ENCODE results near the gene ZC3H12C. TPM values are rescaled to one million over a fixed set of nuclear protein-coding genes. Genes with fewer than 3 reads are reported as not detected.

Gene ZC3H12C
- total and polyA plus RNA-seq, 4 donors: 1.1 to 17.9 (median 9.6) TPM

- Histone ChIP-seq H3K36me3 (ENCODE audit: control insufficient read depth in 1 of 2, insufficient read depth in 2 of 2, low read length in 1 of 2) (no peaks in the 10 kb centered on the region), H3K27me3 (ENCODE audit: control insufficient read depth in 1 of 2, insufficient read depth in 2 of 2, low read length in 1 of 2) (no peaks in the 10 kb centered on the region), H3K4me3 (ENCODE audit: low read length in 2 of 2) (no peak overlapping the region), H3K27ac (ENCODE audit: low read depth in 1 of 2, low read length in 2 of 2) (no peak overlapping the region), H3K9me3 (ENCODE audit: control insufficient read depth, low read length) (no peaks in the 10 kb centered on the region), H3K4me1 (ENCODE audit: control insufficient read depth in 1 of 2, insufficient read depth in 2 of 2, low read length in 2 of 2) (no peaks in the 10 kb centered on the region)
- DNase-seq: no peak
- 84 to 86% methylated on average over 12 of the region's 12 CpGs for WGBS, 2 donors
- intact Hi-C loops (cut with DNase I): no loop called here
- no peak for ATAC-seq (ENCODE audit: low FRiP score)
Measured at GRCh38 chr11:110217223-110217877, 124.2 kb downstream of the ZC3H12C start.

GRCh38 chr11:110217936-110218335 is 124.7 kb downstream of the ZC3H12C start:
- Histone ChIP-seq H3K36me3 (ENCODE audit: control insufficient read depth in 1 of 2, insufficient read depth in 2 of 2, low read length in 1 of 2) (no peaks in the 10 kb centered on the region), H3K9me3 (ENCODE audit: control insufficient read depth, low read length) (no peaks in the 10 kb centered on the region), H3K4me3 (ENCODE audit: low read length in 2 of 2) (no peak overlapping the region), H3K27me3 (ENCODE audit: control insufficient read depth in 1 of 2, insufficient read depth in 2 of 2, low read length in 1 of 2) (no peaks in the 10 kb centered on the region), H3K27ac (ENCODE audit: low read depth in 1 of 2, low read length in 2 of 2) (no peak overlapping the region), H3K4me1 (ENCODE audit: control insufficient read depth in 1 of 2, insufficient read depth in 2 of 2, low read length in 2 of 2) (no peaks in the 10 kb centered on the region)
- DNase-seq (no peak), ATAC-seq (ENCODE audit: low FRiP score) (no peak)
- intact Hi-C loops (cut with DNase I): no loop called here
- 39 to 43% methylated on average over 3 of the region's 3 CpGs for WGBS, 2 donors

- no peak overlapping the region for H3K27ac ChIP-seq (ENCODE audit: low read depth in 1 of 2, low read length in 2 of 2)
- ATAC-seq (ENCODE audit: low FRiP score): no peak
- WGBS, 2 donors: 89 to 95% methylated on average over 4 of the region's 4 CpGs
- intact Hi-C loops (cut with DNase I): no loop called here
- H3K4me1 ChIP-seq (ENCODE audit: control insufficient read depth in 1 of 2, insufficient read depth in 2 of 2, low read length in 2 of 2): no peaks in the 10 kb centered on the region
- no peaks in the 10 kb centered on the region for H3K9me3 ChIP-seq (ENCODE audit: control insufficient read depth, low read length)
- DNase-seq: no peak
- H3K27me3 ChIP-seq (ENCODE audit: control insufficient read depth in 1 of 2, insufficient read depth in 2 of 2, low read length in 1 of 2): no peaks in the 10 kb centered on the region
- no peak overlapping the region for H3K4me3 ChIP-seq (ENCODE audit: low read length in 2 of 2)
- H3K36me3 ChIP-seq (ENCODE audit: control insufficient read depth in 1 of 2, insufficient read depth in 2 of 2, low read length in 1 of 2): no peaks in the 10 kb centered on the region
Measured at GRCh38 chr11:110219006-110219785, 126.0 kb downstream of the ZC3H12C start.

Other genes starting within 250 kb of the ZC3H12C start
- 100 to 1,000 TPM; 110 to 144 TPM for gene RDX, start 203.2 kb downstream of the ZC3H12C start, total RNA-seq
- gene RDX, start 203.2 kb downstream of the ZC3H12C start, polyA plus RNA-seq: 10 to 100 TPM; 22.6 to 32.7 TPM

Data from aorta (tissue), 5 donors.